Activated naive CD4-positive, alpha-beta T cell treated with Interleukin-2 at 50 U/mL for 16 hours (primary cell): ENCODE measurements around the gene WWOX.

Experiments
- DNase-seq: peaks from one replicate; pipeline ENCODE4 v3.0.0-alpha.2; 2020

The WWOX gene

GRCh38 chr16:78365366-78365765, 265.9 kb downstream of the WWOX start:
- no peak for DNase-seq

DNA sequence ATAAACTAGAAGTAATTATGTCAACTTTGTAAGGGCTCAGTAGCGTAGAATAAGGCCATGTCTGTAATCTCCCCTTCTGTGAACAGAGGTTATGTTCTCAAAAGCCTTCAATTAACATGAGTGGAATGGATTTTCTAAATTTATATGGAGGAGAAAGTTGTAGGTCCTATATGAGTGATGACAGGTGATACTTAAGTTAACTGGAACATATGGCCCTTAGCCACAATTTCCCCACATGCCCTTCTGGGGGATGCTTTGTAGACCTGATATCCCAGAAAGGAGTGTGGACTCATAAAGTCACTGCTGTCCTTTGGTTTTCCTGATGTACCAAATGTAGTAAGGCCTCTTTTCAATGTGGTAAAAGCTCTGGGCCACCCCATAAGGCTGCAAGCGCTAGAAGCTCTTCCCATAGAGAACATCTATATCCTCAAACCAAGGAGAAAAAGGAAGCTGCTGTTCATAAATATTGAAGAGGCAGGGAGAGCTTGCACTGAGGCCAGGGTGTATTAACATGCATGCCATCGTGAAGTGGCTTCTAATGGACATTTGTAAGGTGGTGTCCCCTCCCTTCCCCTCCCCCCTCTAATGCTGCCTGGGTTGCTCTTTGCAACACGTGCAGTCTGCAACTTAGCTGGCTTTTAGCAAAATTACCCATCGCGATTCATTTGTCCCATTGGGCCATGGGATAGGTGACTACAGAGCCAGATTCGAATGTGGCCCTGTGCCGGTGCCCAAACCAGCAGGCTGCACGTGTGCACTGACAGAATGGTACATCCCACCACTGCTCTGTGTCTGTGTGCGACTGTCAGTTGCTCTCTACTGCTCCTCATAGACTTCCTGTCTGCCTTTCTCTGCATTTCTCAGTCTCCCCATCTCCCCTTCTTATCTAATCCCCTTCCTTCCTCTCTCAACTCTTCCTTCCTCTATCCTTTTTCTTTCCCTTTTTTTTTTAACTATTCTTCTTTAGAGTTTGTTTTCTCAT, 269.0 kb downstream of the WWOX start:
- no peak for DNase-seq

- DNase-seq, result no peak
Observed at GRCh38 chr16:78372277-78372676, 272.8 kb downstream of the WWOX start.

- DNase-seq, result no peak
Observed at GRCh38 chr16:78375055-78375679, 275.7 kb downstream of the WWOX start.

DNA sequence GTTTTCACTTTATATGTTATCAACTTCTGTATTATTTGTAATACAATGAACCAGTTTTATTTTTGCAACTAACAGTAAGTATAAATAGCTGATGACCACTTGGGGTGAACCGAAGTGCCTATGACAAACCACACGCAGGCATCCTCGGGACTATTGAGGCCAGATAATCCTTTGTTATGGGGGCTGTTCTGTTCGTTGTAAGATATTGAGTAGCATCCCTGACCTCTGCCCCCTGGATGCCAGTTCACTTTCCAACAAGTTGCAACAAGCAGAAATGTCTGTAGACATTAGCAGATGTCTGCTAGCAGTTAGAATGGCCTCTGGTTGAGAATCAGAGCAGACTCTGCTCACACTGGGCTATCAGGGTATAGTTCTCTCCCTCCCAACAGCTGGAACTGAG, 277.0 kb downstream of the WWOX start:
- no peak for DNase-seq

DNA sequence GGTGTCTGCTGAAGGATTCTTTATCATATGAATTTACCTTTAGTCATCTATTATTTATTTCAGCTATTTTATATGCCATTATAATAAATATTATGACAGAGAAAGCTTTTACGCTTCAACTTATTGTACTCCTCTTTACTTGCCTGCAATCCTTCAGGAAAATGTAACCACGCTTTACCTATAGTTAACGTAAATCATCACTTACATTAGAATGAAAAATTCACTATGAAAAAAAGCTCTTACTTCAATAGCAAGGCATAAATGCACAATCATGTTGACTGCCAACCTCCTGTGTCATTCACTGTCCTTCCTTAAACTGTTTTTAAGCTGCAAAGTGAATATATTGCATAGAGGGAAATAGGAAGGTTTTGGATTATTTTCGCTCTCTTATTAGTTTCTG, 277.9 kb downstream of the WWOX start:
- no peak for DNase-seq

GRCh38 chr16:78381060-78381459, 281.6 kb downstream of the WWOX start:
- DNase-seq, result no peak

GRCh38 chr16:78383118-78383517, 283.7 kb downstream of the WWOX start:
- DNase-seq, result no peak

DNA sequence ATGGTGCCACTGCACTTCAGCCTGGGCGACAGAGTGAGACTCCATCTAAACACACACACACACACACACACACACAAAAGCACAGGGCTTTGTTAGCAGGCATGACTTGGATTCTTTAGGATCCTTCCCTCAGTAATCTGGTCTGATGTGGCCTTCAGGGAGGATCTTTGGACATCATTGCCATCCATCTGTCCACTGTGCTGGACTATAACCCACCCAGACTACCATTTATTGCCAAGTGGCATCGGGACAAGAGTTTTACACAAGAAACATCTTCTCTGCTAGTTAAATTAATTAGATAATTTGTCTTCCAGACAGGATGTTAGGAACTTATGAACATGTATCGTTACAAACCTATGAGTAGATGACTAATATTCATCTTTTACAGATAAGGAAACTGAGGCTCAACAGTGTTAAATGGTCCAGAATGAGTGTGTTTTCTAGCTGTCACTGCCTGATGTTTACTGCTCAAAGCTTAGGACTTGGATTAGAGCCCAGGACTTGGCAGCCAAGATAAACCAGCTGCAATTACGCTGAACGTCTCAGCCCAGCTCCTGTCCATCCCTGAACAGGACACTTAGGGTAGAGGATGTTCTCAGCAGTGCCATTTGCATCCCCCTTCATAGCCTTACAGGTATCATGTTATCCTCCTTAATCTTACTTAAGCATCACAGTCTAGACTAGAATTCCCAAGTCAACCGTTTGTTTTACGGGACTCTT, 285.8 kb downstream of the WWOX start:
- no peak for DNase-seq

- no peak for DNase-seq
Observed at GRCh38 chr16:78386557-78387324, 287.3 kb downstream of the WWOX start.

- DNase-seq, result no peak
Observed at GRCh38 chr16:78389009-78389498, 289.6 kb downstream of the WWOX start.

- DNase-seq, result no peak
Observed at GRCh38 chr16:78390092-78390491, 290.6 kb downstream of the WWOX start.

- no peak for DNase-seq
Observed at GRCh38 chr16:78390508-78391324, 291.3 kb downstream of the WWOX start.

DNA sequence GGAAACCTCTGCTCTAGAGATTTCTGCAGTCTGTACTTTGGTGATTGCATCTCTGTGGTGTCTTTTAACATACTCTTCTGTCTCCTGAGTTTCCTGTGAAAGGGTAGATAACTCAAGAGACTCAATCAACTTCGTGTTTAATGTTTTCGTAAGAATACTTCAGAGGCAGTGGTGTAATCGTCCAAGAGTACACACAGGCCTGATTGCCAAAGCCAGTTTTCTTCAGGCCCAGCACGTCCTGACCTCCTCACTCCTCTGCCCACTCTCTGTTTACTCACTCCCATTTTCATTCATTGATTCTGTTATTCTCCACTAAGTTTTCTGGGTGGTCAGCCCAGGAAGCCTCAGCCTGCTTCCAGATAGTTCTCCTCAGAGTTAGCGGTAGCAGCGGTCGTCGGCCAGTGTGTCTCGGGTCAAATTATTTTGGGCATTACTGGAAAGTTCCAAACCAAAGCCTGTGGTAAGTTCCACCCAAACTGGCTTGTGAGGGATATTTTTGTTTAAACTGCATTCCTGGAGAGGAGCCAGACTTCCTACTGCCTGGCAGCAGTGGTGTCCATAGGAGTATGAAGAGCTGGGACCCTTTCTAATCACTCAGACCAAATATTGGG, 293.2 kb downstream of the WWOX start:
- DNase-seq, result no peak

- DNase-seq, result no peak
Observed at GRCh38 chr16:78395035-78395434, 295.6 kb downstream of the WWOX start.

DNA sequence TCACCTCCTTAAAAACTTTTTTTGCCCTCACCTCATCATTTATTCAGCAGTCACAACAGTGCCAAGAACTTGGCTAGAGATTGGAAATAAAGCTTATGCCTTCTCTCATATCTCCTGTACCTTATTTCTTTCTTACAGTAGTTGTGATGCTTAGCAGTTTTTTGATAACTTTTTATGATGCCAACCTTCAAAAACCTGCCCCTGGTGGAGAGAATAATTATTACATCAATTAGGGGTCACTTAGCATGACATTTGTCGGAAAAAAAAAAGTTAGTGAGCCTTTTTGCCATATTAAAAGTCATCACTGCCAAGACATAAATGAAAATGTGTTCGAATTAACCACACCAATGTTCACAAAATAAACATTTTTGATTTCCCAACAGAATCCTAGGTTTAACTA, 296.6 kb downstream of the WWOX start:
- DNase-seq, result no peak

- DNase-seq, result no peak
Observed at GRCh38 chr16:78396673-78397072, 297.2 kb downstream of the WWOX start.

- DNase-seq, result no peak
Observed at GRCh38 chr16:78399384-78399783, 299.9 kb downstream of the WWOX start.

DNA sequence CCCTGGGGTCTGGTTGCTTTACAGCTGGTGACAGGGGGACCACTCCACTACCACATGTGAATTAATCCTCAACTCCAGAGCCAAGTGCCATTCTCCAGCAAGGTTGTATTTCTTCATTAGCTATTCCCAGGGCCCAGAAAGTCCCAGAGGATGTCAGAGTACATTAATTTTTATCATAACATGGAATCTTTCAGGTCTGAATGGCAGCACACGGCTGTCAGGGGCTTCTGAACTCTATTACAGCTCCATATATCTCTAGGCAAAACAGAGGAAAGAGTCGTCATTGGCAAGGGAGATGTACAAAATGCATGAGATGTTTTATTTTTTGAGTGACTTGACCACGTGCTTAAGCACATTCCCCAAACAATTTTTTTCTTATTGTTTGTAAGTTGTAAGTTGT, 303.4 kb downstream of the WWOX start:
- no peak for DNase-seq

- DNase-seq, result no peak
Observed at GRCh38 chr16:78405040-78405439, 305.6 kb downstream of the WWOX start.

- DNase-seq, result no peak
Observed at GRCh38 chr16:78405833-78406232, 306.4 kb downstream of the WWOX start.
